ENCODE results near the gene BMP8A. TPM values are rescaled to one million over a fixed set of nuclear protein-coding genes. Genes with fewer than 3 reads are reported as not detected.
A peak's percentile ranks its signal among the peaks of the same experiment; 100 is the strongest.

BMP8A gene
- total and polyA plus RNA-seq, 3 experiments from 2014 or later: 0.18 TPM; not detected in 2

DNA sequence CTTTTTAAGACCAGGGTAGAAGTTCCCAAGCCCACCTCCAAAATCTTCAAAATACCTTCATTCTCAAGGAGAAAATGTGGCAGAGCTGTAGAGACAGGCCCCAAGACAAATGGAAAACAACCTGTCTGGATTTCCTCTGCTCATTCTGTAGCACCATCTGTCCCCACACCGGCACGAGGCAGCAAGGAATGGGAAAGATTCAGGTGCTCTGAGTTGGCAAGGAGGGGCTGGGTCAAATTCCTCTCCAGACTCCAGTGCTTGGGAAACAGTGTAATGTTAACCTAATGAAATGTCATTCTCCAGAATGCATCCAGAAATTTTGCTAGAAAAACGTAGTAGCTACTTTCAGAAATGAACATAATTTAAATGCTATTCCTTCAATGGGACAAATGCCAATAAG lies 75.9 kb downstream of the BMP8A start:
- no peaks in the 10 kb centered on the region for H3K27me3 Mint-ChIP-seq
- H3K27me3 ChIP-seq (ENCODE audit: insufficient read depth, low read length, poor library complexity, severe bottlenecking): no peaks in the 10 kb centered on the region
- H3K27ac ChIP-seq (ENCODE audit: low read depth, low read length): no peak overlapping the region
- H3K9me3 Mint-ChIP-seq: no peaks in the 10 kb centered on the region
- CTCF ChIA-PET: no interaction called here
- H3K4me3 ChIP-seq (ENCODE audit: low read length): no peak overlapping the region
- no peak overlapping the region for H3K4me3 Mint-ChIP-seq
- H3K9me3 ChIP-seq (ENCODE audit: low read length): no peaks in the 10 kb centered on the region
- no peak for DNase-seq
- POLR2A ChIA-PET: no interaction called here
- no peak overlapping the region for H3K27ac Mint-ChIP-seq
- peaks cover 78% of the 10 kb centered on the region for H3K36me3 ChIP-seq (ENCODE audit: insufficient read depth, low read length)
- H3K4me1 Mint-ChIP-seq: peaks cover under 1 to 12% (median 7%) of the 10 kb centered on the region in 3 donors
- no peaks in the 10 kb centered on the region for H3K4me1 ChIP-seq (ENCODE audit: insufficient read depth, low read length)
- H3K36me3 Mint-ChIP-seq: peaks cover 4 to 99% (median 34%) of the 10 kb centered on the region in 3 donors

GRCh38 chr1:39568208-39568607 lies 76.8 kb downstream of the BMP8A start:
- CTCF ChIA-PET: no interaction called here
- H3K4me3 ChIP-seq (ENCODE audit: low read length): no peak overlapping the region

GRCh38 chr1:39569034-39569433 lies 77.6 kb downstream of the BMP8A start:
- H3K9me3 ChIP-seq (ENCODE audit: low read length): no peaks in the 10 kb centered on the region
- DNase-seq: no peak
- Mint-ChIP-seq H3K27me3 (no peaks in the 10 kb centered on the region), H3K4me1 (peaks cover 15 to 29% (median 23%) of the 10 kb centered on the region in 3 donors), H3K27ac (no peak overlapping the region), H3K4me3 (no peak overlapping the region), H3K36me3 (peaks cover 0 to 98% (median 35%) of the 10 kb centered on the region in 3 donors), H3K9me3 (no peaks in the 10 kb centered on the region)
- no peak overlapping the region for H3K4me3 ChIP-seq (ENCODE audit: low read length)
- no peak overlapping the region for H3K27ac ChIP-seq (ENCODE audit: low read depth, low read length)
- POLR2A ChIA-PET: no interaction called here
- CTCF ChIA-PET: no interaction called here
- H3K36me3 ChIP-seq (ENCODE audit: insufficient read depth, low read length): peaks cover 60% of the 10 kb centered on the region
- H3K4me1 ChIP-seq (ENCODE audit: insufficient read depth, low read length): peaks cover 5% of the 10 kb centered on the region
- H3K27me3 ChIP-seq (ENCODE audit: insufficient read depth, low read length, poor library complexity, severe bottlenecking): no peaks in the 10 kb centered on the region

More at GRCh38 chr1:39568208-39568607, 76.8 kb downstream of the BMP8A start:
- H3K27me3 ChIP-seq (ENCODE audit: insufficient read depth, low read length, poor library complexity, severe bottlenecking): no peaks in the 10 kb centered on the region
- Mint-ChIP-seq H3K36me3 (peaks cover 1 to 99% (median 35%) of the 10 kb centered on the region in 3 donors), H3K4me1 (peaks cover 8 to 21% (median 15%) of the 10 kb centered on the region in 3 donors), H3K27me3 (no peaks in the 10 kb centered on the region), H3K4me3 (no peak overlapping the region), H3K9me3 (no peaks in the 10 kb centered on the region), H3K27ac (peak overlapping the region in 2 of 8 donors; percentile 5 to 54)
- POLR2A ChIA-PET: no interaction called here
- H3K27ac ChIP-seq (ENCODE audit: low read depth, low read length): no peak overlapping the region
- DNase-seq: no peak
- H3K4me1 ChIP-seq (ENCODE audit: insufficient read depth, low read length): no peaks in the 10 kb centered on the region
- H3K36me3 ChIP-seq (ENCODE audit: insufficient read depth, low read length): peaks cover 69% of the 10 kb centered on the region
- H3K9me3 ChIP-seq (ENCODE audit: low read length): no peaks in the 10 kb centered on the region

DNA sequence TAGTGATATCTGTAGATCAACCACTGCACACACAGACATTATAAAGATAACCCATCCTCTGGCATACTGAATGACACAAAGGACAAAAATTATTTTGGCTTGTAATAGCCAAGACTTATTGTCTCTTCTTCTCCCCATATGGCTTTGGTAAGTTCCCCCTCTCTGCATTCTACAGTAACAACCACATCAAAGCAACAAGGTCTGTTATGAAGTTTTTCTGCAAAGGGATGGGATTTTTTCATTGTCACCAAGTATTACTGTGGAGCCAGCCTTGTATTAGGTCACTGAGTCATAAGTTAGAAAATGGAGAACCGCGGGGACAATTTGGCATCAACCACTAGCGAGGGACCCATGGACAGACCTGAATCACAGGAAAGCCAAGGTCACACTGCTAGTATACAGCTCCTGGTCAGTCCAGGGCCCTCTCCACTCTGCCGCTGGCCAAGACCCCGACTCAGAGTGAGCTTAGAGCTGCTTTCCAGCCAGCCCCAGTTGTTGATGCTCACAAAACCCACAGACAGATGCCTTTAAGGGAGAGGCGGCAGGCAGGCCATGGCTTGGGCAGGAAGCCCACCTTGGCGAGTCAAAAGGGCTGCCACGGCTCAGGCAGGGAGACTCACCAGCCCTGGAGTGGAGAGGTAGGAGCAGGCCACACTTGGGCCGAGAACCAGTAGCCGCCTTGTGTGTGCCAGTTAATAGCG lies 79.2 kb downstream of the BMP8A start:
- peaks cover 47% of the 10 kb centered on the region for H3K36me3 ChIP-seq (ENCODE audit: insufficient read depth, low read length)
- H3K4me1 ChIP-seq (ENCODE audit: insufficient read depth, low read length): peaks cover 18% of the 10 kb centered on the region
- Mint-ChIP-seq H3K9me3 (no peaks in the 10 kb centered on the region), H3K27me3 (no peaks in the 10 kb centered on the region), H3K27ac (peak overlapping the region in 1 of 8 donors; percentile 83), H3K36me3 (peaks cover 0 to 96% (median 37%) of the 10 kb centered on the region in 3 donors), H3K4me3 (peak overlapping the region in 1 of 7 donors; percentile 17), H3K4me1 (peaks cover 30 to 45% (median 39%) of the 10 kb centered on the region in 3 donors)
- peak in 1 of 5 donors; percentile 10 for DNase-seq
- ChIA-PET CTCF (no interaction called here), POLR2A (no interaction called here)
- H3K27ac ChIP-seq (ENCODE audit: low read depth, low read length): no peak overlapping the region
- no peaks in the 10 kb centered on the region for H3K9me3 ChIP-seq (ENCODE audit: low read length)
- no peaks in the 10 kb centered on the region for H3K27me3 ChIP-seq (ENCODE audit: insufficient read depth, low read length, poor library complexity, severe bottlenecking)
- H3K4me3 ChIP-seq (ENCODE audit: low read length): no peak overlapping the region

DNA sequence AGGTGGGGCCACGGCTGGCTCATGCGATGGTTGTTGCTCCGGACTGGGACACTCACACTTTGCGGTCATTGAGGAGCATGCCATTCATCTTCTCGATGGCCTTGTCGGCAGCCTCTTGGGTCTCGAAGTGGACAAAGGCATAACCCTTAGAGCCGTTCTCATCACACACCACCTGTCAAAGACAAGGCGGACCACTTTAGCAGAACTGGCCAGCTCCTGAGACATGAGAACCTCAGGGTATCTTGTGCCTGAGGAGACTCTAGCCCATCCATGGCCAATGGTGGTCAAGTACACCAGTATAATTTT lies 79.7 kb downstream of the BMP8A start:
- CTCF ChIA-PET: no interaction called here
- Mint-ChIP-seq H3K36me3 (peaks cover 0 to 92% (median 36%) of the 10 kb centered on the region in 3 donors), H3K4me1 (peaks cover 32 to 45% (median 39%) of the 10 kb centered on the region in 3 donors)

DNA sequence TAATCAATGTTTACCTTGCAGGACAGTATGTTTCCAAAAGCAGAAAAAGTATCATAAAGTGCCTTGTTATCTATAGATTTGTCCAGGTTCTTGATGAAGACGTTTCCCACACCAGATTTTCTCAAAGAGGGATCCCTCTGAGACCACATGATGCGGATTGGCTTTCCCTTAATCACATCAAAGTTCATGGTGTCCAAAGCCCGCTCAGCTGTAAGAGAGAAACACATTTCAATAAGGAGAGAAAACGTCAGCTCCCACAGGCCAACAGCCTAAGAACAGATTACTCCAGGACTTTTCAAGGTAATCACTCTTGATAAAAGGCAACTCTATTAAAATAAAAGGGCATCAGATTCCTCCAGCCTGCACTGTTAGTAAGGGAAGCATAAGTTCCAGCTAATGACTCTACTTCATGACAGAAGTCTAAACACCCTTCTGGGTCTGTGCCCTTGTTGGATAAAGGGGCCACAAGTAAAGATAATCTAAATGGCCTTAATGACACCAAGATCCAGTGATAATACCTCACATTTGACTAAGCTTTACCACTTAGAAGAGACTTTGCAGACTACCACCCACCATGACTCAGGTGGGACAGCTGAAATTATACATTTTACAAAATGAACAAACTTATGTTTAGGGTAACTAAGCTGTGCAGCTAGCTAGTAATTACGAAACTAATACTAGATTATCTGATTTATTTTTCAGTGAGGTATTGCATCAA lies 81.1 kb downstream of the BMP8A start:
- Histone ChIP-seq H3K36me3 (ENCODE audit: insufficient read depth, low read length) (peaks cover 36% of the 10 kb centered on the region), H3K4me1 (ENCODE audit: insufficient read depth, low read length) (peaks cover 22% of the 10 kb centered on the region), H3K4me3 (ENCODE audit: low read length) (no peak overlapping the region), H3K9me3 (ENCODE audit: low read length) (no peaks in the 10 kb centered on the region), H3K27ac (ENCODE audit: low read depth, low read length) (no peak overlapping the region), H3K27me3 (ENCODE audit: insufficient read depth, low read length, poor library complexity, severe bottlenecking) (no peaks in the 10 kb centered on the region)
- POLR2A ChIA-PET: no interaction called here
- no peak for DNase-seq
- Mint-ChIP-seq H3K27ac (peak overlapping the region in 6 of 8 donors; percentile 7 to 93 (median 61)), H3K27me3 (no peaks in the 10 kb centered on the region), H3K9me3 (no peaks in the 10 kb centered on the region), H3K36me3 (peaks cover 0 to 78% (median 29%) of the 10 kb centered on the region in 3 donors), H3K4me1 (peaks cover 33 to 45% (median 39%) of the 10 kb centered on the region in 3 donors), H3K4me3 (peak overlapping the region in 4 of 7 donors; percentile 89 to 92 (median 92))
- CTCF ChIA-PET: interaction anchor here (0.6 to 2.0 kb wide), 2 partner anchors 31 to 34 kb away, joined by 3 to 4 read pairs; no protein-coding TSS in a partner anchor

More for the DNA sequence above, 79.7 kb downstream of the BMP8A start:
- DNase-seq: no peak
- H3K27ac ChIP-seq (ENCODE audit: low read depth, low read length): no peak overlapping the region
- Mint-ChIP-seq H3K9me3 (no peaks in the 10 kb centered on the region), H3K4me3 (no peak overlapping the region), H3K27ac (peak overlapping the region in 2 of 8 donors; percentile 55 to 93), H3K27me3 (no peaks in the 10 kb centered on the region)
- H3K4me3 ChIP-seq (ENCODE audit: low read length): no peak overlapping the region
- H3K36me3 ChIP-seq (ENCODE audit: insufficient read depth, low read length): peaks cover 44% of the 10 kb centered on the region
- peaks cover 18% of the 10 kb centered on the region for H3K4me1 ChIP-seq (ENCODE audit: insufficient read depth, low read length)
- no peaks in the 10 kb centered on the region for H3K27me3 ChIP-seq (ENCODE audit: insufficient read depth, low read length, poor library complexity, severe bottlenecking)
- POLR2A ChIA-PET: no interaction called here
- H3K9me3 ChIP-seq (ENCODE audit: low read length): no peaks in the 10 kb centered on the region

GRCh38 chr1:39573097-39573465 lies 81.6 kb downstream of the BMP8A start:
- DNase-seq: no peak
- Mint-ChIP-seq H3K27me3 (no peaks in the 10 kb centered on the region), H3K4me1 (peaks cover 33 to 45% (median 39%) of the 10 kb centered on the region in 3 donors), H3K36me3 (peaks cover 0 to 73% (median 26%) of the 10 kb centered on the region in 3 donors), H3K9me3 (no peaks in the 10 kb centered on the region), H3K27ac (peak overlapping the region; percentile 17 to 97 (median 88)), H3K4me3 (peak overlapping the region; percentile 80 to 93 (median 91))
- Histone ChIP-seq H3K4me3 (ENCODE audit: low read length) (no peak overlapping the region), H3K9me3 (ENCODE audit: low read length) (no peaks in the 10 kb centered on the region), H3K36me3 (ENCODE audit: insufficient read depth, low read length) (peaks cover 36% of the 10 kb centered on the region), H3K4me1 (ENCODE audit: insufficient read depth, low read length) (peaks cover 22% of the 10 kb centered on the region), H3K27ac (ENCODE audit: low read depth, low read length) (no peak overlapping the region), H3K27me3 (ENCODE audit: insufficient read depth, low read length, poor library complexity, severe bottlenecking) (no peaks in the 10 kb centered on the region)
- ChIA-PET CTCF (interaction anchor here (0.6 to 2.0 kb wide), 2 partner anchors 31 to 34 kb away, joined by 3 to 4 read pairs; no protein-coding TSS in a partner anchor), POLR2A (no interaction called here)
